ENCODE measurements around the gene KSR1. TPM values are rescaled to one million over a fixed set of nuclear protein-coding genes. Genes with fewer than 3 reads are reported as not detected.
A peak's percentile ranks its signal among the peaks of the same experiment; 100 is the strongest.

The KSR1 gene
- total RNA-seq, 2 experiments from 2014 or later: 179 to 189 TPM

- H3K4me3 Mint-ChIP-seq: no peak overlapping the region
- intact Hi-C loops (cut with micrococcal nuclease): no loop called here
Observed at GRCh38 chr17:27560668-27561067, 104.4 kb downstream of the KSR1 start.

GRCh38 chr17:27562777-27563455, 106.7 kb downstream of the KSR1 start:
- intact Hi-C loops (cut with micrococcal nuclease): no loop called here
- CTCF ChIA-PET: interaction anchor here (0.8 to 2.4 kb wide), 4 partner anchors 17 to 181 kb away, joined by 3 to 9 read pairs (median 4); no protein-coding TSS in a partner anchor
- Mint-ChIP-seq H3K36me3 (ENCODE audit: low read depth) (peaks cover 42% of the 10 kb centered on the region), H3K4me3 (no peak overlapping the region), H3K9me3 (no peaks in the 10 kb centered on the region), H3K4me1 (ENCODE audit: low read depth) (peaks cover 43% of the 10 kb centered on the region), H3K27ac (peak overlapping the region; percentile 46), H3K27me3 (ENCODE audit: low read depth) (no peaks in the 10 kb centered on the region)
- DNase-seq: no peak

More at GRCh38 chr17:27560668-27561067, 104.4 kb downstream of the KSR1 start:
- no peak overlapping the region for H3K27ac Mint-ChIP-seq
- no peak for DNase-seq
- CTCF ChIA-PET: interaction anchor here (0.6 to 1.9 kb wide), 2 partner anchors 9 to 94 kb away, joined by 3 to 7 read pairs; no protein-coding TSS in a partner anchor
- peaks cover 29% of the 10 kb centered on the region for H3K4me1 Mint-ChIP-seq (ENCODE audit: low read depth)
- H3K27me3 Mint-ChIP-seq (ENCODE audit: low read depth): no peaks in the 10 kb centered on the region
- H3K36me3 Mint-ChIP-seq (ENCODE audit: low read depth): peaks cover 45% of the 10 kb centered on the region
- no peaks in the 10 kb centered on the region for H3K9me3 Mint-ChIP-seq

- H3K27me3 Mint-ChIP-seq (ENCODE audit: low read depth): no peaks in the 10 kb centered on the region
- peaks cover 46% of the 10 kb centered on the region for H3K4me1 Mint-ChIP-seq (ENCODE audit: low read depth)
- intact Hi-C loops (cut with micrococcal nuclease): no loop called here
- H3K9me3 Mint-ChIP-seq: no peaks in the 10 kb centered on the region
- CTCF ChIA-PET: interaction anchor here (0.5 to 2.4 kb wide), 8 partner anchors 10 to 188 kb away, joined by 3 to 9 read pairs (median 4); no protein-coding TSS in a partner anchor
- DNase-seq: no peak
- H3K4me3 Mint-ChIP-seq: no peak overlapping the region
- H3K36me3 Mint-ChIP-seq (ENCODE audit: low read depth): peaks cover 36% of the 10 kb centered on the region
- H3K27ac Mint-ChIP-seq: peak overlapping the region; percentile 46
Observed at GRCh38 chr17:27563532-27563931, 107.3 kb downstream of the KSR1 start.

- CTCF ChIA-PET: interaction anchor here (1.1 to 2.4 kb wide), 10 partner anchors 9 to 189 kb away, joined by 3 to 9 read pairs (median 4); partner anchors contain the start of gene KSR1
- no peaks in the 10 kb centered on the region for H3K27me3 Mint-ChIP-seq (ENCODE audit: low read depth)
- peaks cover 52% of the 10 kb centered on the region for H3K4me1 Mint-ChIP-seq (ENCODE audit: low read depth)
- intact Hi-C loops (cut with micrococcal nuclease): no loop called here
- peaks cover 31% of the 10 kb centered on the region for H3K36me3 Mint-ChIP-seq (ENCODE audit: low read depth)
- no peaks in the 10 kb centered on the region for H3K9me3 Mint-ChIP-seq
- H3K4me3 Mint-ChIP-seq: no peak overlapping the region
- H3K27ac Mint-ChIP-seq: no peak overlapping the region
- DNase-seq: no peak
Observed at GRCh38 chr17:27564463-27564862, 108.2 kb downstream of the KSR1 start.

GRCh38 chr17:27565874-27566670, 109.8 kb downstream of the KSR1 start:
- Mint-ChIP-seq H3K4me1 (ENCODE audit: low read depth) (peaks cover 53% of the 10 kb centered on the region), H3K27ac (no peak overlapping the region)
- intact Hi-C loops (cut with micrococcal nuclease): loop anchor here (1.0 kb wide), 2 partner anchors 12 to 22 kb away; no protein-coding TSS in a partner anchor

GRCh38 chr17:27566671-27567562, 110.7 kb downstream of the KSR1 start:
- Mint-ChIP-seq H3K27ac (peak overlapping the region; percentile 24), H3K9me3 (no peaks in the 10 kb centered on the region), H3K4me1 (ENCODE audit: low read depth) (peaks cover 61% of the 10 kb centered on the region), H3K4me3 (no peak overlapping the region), H3K27me3 (ENCODE audit: low read depth) (no peaks in the 10 kb centered on the region), H3K36me3 (ENCODE audit: low read depth) (peaks cover 24% of the 10 kb centered on the region)
- CTCF ChIA-PET: interaction anchor here (0.7 to 0.9 kb wide), 2 partner anchors 28 to 33 kb away, joined by 3 to 5 read pairs; no protein-coding TSS in a partner anchor
- no peak for DNase-seq
- intact Hi-C loops (cut with micrococcal nuclease): loop anchor here (1.0 kb wide), 2 partner anchors 11 to 23 kb away; no protein-coding TSS in a partner anchor

More at GRCh38 chr17:27565874-27566670, 109.8 kb downstream of the KSR1 start:
- Mint-ChIP-seq H3K9me3 (no peaks in the 10 kb centered on the region), H3K4me3 (no peak overlapping the region), H3K27me3 (ENCODE audit: low read depth) (no peaks in the 10 kb centered on the region), H3K36me3 (ENCODE audit: low read depth) (peaks cover 26% of the 10 kb centered on the region)
- DNase-seq: peak; percentile 74
- CTCF ChIA-PET: interaction anchor here (0.7 to 1.5 kb wide), 3 partner anchors 29 to 33 kb away, joined by 3 to 5 read pairs (median 4); no protein-coding TSS in a partner anchor

GRCh38 chr17:27567563-27567859, 111.3 kb downstream of the KSR1 start:
- DNase-seq: no peak
- no peak overlapping the region for H3K4me3 Mint-ChIP-seq
- H3K27me3 Mint-ChIP-seq (ENCODE audit: low read depth): no peaks in the 10 kb centered on the region
- peak overlapping the region; percentile 24 for H3K27ac Mint-ChIP-seq
- CTCF ChIA-PET: interaction anchor here (0.6 to 3.5 kb wide), 4 partner anchors 11 to 34 kb away, joined by 3 to 18 read pairs (median 6); no protein-coding TSS in a partner anchor
- H3K4me1 Mint-ChIP-seq (ENCODE audit: low read depth): peaks cover 65% of the 10 kb centered on the region
- H3K36me3 Mint-ChIP-seq (ENCODE audit: low read depth): peaks cover 21% of the 10 kb centered on the region
- intact Hi-C loops (cut with micrococcal nuclease): no loop called here
- no peaks in the 10 kb centered on the region for H3K9me3 Mint-ChIP-seq

GRCh38 chr17:27568216-27568615, 112.0 kb downstream of the KSR1 start:
- intact Hi-C loops (cut with micrococcal nuclease): no loop called here
- DNase-seq: no peak
- H3K36me3 Mint-ChIP-seq (ENCODE audit: low read depth): peaks cover 24% of the 10 kb centered on the region
- H3K4me1 Mint-ChIP-seq (ENCODE audit: low read depth): peaks cover 68% of the 10 kb centered on the region
- H3K27ac Mint-ChIP-seq: no peak overlapping the region
- no peak overlapping the region for H3K4me3 Mint-ChIP-seq
- H3K9me3 Mint-ChIP-seq: no peaks in the 10 kb centered on the region
- no peaks in the 10 kb centered on the region for H3K27me3 Mint-ChIP-seq (ENCODE audit: low read depth)
- CTCF ChIA-PET: interaction anchor here (0.6 to 3.5 kb wide), 7 partner anchors 8 to 34 kb away, joined by 3 to 18 read pairs (median 3); no protein-coding TSS in a partner anchor

- H3K4me3 Mint-ChIP-seq: no peak overlapping the region
- CTCF ChIA-PET: interaction anchor here (0.9 to 3.5 kb wide), 6 partner anchors 9 to 35 kb away, joined by 3 to 18 read pairs (median 6); no protein-coding TSS in a partner anchor
- intact Hi-C loops (cut with micrococcal nuclease): loop anchor here (1.0 kb wide), 1 partner anchor 32 kb away; no protein-coding TSS in a partner anchor
- no peak for DNase-seq
- H3K27ac Mint-ChIP-seq: peak overlapping the region; percentile 41
- no peaks in the 10 kb centered on the region for H3K9me3 Mint-ChIP-seq
- H3K27me3 Mint-ChIP-seq (ENCODE audit: low read depth): no peaks in the 10 kb centered on the region
- H3K36me3 Mint-ChIP-seq (ENCODE audit: low read depth): peaks cover 19% of the 10 kb centered on the region
- peaks cover 69% of the 10 kb centered on the region for H3K4me1 Mint-ChIP-seq (ENCODE audit: low read depth)
Observed at GRCh38 chr17:27568811-27569210, 112.6 kb downstream of the KSR1 start.

- peak; percentile 71 for DNase-seq
- Mint-ChIP-seq H3K27ac (peak overlapping the region; percentile 47), H3K4me3 (no peak overlapping the region), H3K36me3 (ENCODE audit: low read depth) (peaks cover 20% of the 10 kb centered on the region), H3K4me1 (ENCODE audit: low read depth) (peaks cover 71% of the 10 kb centered on the region), H3K27me3 (ENCODE audit: low read depth) (no peaks in the 10 kb centered on the region), H3K9me3 (no peaks in the 10 kb centered on the region)
- CTCF ChIA-PET: interaction anchor here (0.8 to 3.5 kb wide), 8 partner anchors 9 to 239 kb away, joined by 3 to 18 read pairs (median 4); no protein-coding TSS in a partner anchor
- intact Hi-C loops (cut with micrococcal nuclease): loop anchor here (1.0 kb wide), 1 partner anchor 32 kb away; no protein-coding TSS in a partner anchor
Observed at GRCh38 chr17:27569257-27569722, 113.0 kb downstream of the KSR1 start.
